HepG2 (cell line): ENCODE results near the gene SLC35B1. TPM values are rescaled to one million over a fixed set of nuclear protein-coding genes. Genes with fewer than 3 reads are reported as not detected.

Source experiments
- AGO1 ChIP-seq: fragments of 200-400 bp; formaldehyde crosslinking; IDR thresholded peaks from 2 replicates; pipeline ENCODE4 v1.6.1; 2017; ENCODE audit warnings: mild to moderate bottlenecking, low read depth, low read length, moderate library complexity; ENCODE audit not compliant: poor library complexity, severe bottlenecking
- ASH2L ChIP-seq: fragments of 300-600, 200-600 bp; sonication (generic); IDR thresholded peaks from 2 replicates; pipeline ENCODE4 v1.7.0; 2017; ENCODE audit warnings: low read depth, mild to moderate bottlenecking, moderate library complexity, mixed read lengths, low read length; ENCODE audit not compliant: insufficient read length
- CCDC6 ChIP-seq: sonication (generic); formaldehyde crosslinking; IDR thresholded peaks from 2 replicates; pipeline ENCODE4 v1.8.1; 2022; ENCODE audit warnings: mild to moderate bottlenecking, missing genetic modification reagents, moderate library complexity
- ELF3 ChIP-seq: IDR thresholded peaks from 2 replicates; pipeline ENCODE4 v1.6.1; 2016; ENCODE audit warnings: missing genetic modification reagents, missing compliant biosample characterization
- HNRNPK ChIP-seq: fragments of 200-400 bp; formaldehyde crosslinking; IDR thresholded peaks from 2 replicates; pipeline ENCODE4 v1.6.1; 2018; ENCODE audit warnings: low read length, low read depth, moderate library complexity, mild to moderate bottlenecking; ENCODE audit not compliant: poor library complexity, severe bottlenecking
- RBM22 ChIP-seq: fragments of 200-400 bp; formaldehyde crosslinking; optimal IDR thresholded peaks from 2 replicates; pipeline ENCODE3; 2017; ENCODE audit warnings: mild to moderate bottlenecking, low read length, moderate library complexity
- WIZ ChIP-seq: sonication (generic); formaldehyde crosslinking; IDR thresholded peaks from 2 replicates; pipeline ENCODE4 v1.5.1; 2020; ENCODE audit warnings: mild to moderate bottlenecking, missing genetic modification reagents
- ZNF264 ChIP-seq: sonication (generic); formaldehyde crosslinking; IDR thresholded peaks from 2 replicates; pipeline ENCODE4 v1.4.0; 2020; ENCODE audit warnings: missing genetic modification reagents
- ZNF317 ChIP-seq: sonication (generic); formaldehyde crosslinking; IDR thresholded peaks from 2 replicates; pipeline ENCODE4 v1.5.0; 2020; ENCODE audit warnings: mild to moderate bottlenecking, missing genetic modification reagents
- ZNF331 ChIP-seq: sonication (generic); formaldehyde crosslinking; IDR thresholded peaks from 2 replicates; pipeline ENCODE4 v1.4.0; 2020; ENCODE audit warnings: missing genetic modification reagents
- ZNF367 ChIP-seq: sonication (generic); formaldehyde crosslinking; IDR thresholded peaks from 2 replicates; pipeline ENCODE4 v1.4.0; 2020; ENCODE audit warnings: missing genetic modification reagents, borderline replicate concordance
- polyA plus RNA-seq, 8 experiments: library from polyadenylated mRNA; depleted of rRNA in 3 of 8; stranded (reverse) in 7 of 8; unstranded in 1 of 8; fragments of >200 nt; fragmentation: Illumina TruSeq in 4 of 8; extraction: Trizol in 4 of 8; gene quantifications; 2 replicates each; pipeline versions ENCODE4 v1.2.1 to v1.2.3, GENCODE V29; 2011 to 2016; ENCODE audit warnings: low read depth in 4 of 8, missing spikeins in 1 of 8, mixed read lengths in 1 of 8; ENCODE audit not compliant: insufficient read depth in 1 of 8
- total RNA-seq, 5 experiments: library from RNA; depleted of rRNA; stranded (reverse); fragments of >200 nt; fragmentation: Illumina TruSeq; extraction: Trizol; gene quantifications; 2 replicates each; pipeline ENCODE4 v1.2.3, GENCODE V29; 2016; ENCODE audit warnings: low read depth in 1 of 5
- TF ChIP-seq, protein P1 (sequence below): sonication (generic); formaldehyde crosslinking; IDR thresholded peaks from 2 replicates; pipeline ENCODE4 v1.4.0; 2020; ENCODE audit warnings: missing genetic modification reagents, borderline replicate concordance
- TF ChIP-seq, protein P2 (sequence below): sonication (generic); formaldehyde crosslinking; IDR thresholded peaks from 2 replicates; pipeline ENCODE4 v1.4.0; 2020; ENCODE audit warnings: mild to moderate bottlenecking, missing genetic modification reagents
- TF ChIP-seq, protein P3 (sequence below): IDR thresholded peaks from 2 replicates; pipeline ENCODE4 v1.6.1; 2016; ENCODE audit warnings: missing biosample characterization, missing genetic modification reagents, low read depth
- TF ChIP-seq, protein P4 (sequence below): sonication (generic); formaldehyde crosslinking; IDR thresholded peaks from 2 replicates; pipeline ENCODE4 v1.4.0; 2020; ENCODE audit warnings: missing genetic modification reagents
- TF ChIP-seq, protein P5 (sequence below): fragments of 450-650 bp; IDR thresholded peaks from 2 replicates; pipeline ENCODE4 v1.6.1; 2016
- TF ChIP-seq, protein P6 (sequence below): sonication (generic); formaldehyde crosslinking; IDR thresholded peaks from 2 replicates; pipeline ENCODE4 v1.8.1; 2023; ENCODE audit warnings: missing genetic modification reagents, inconsistent platforms, borderline replicate concordance

The SLC35B1 gene
- total and polyA plus RNA-seq, 2 of the 13 experiments (the other 11 are each of a cell fraction or from before 2014, with no cell fraction given): 99.6 to 113 TPM

DNA sequence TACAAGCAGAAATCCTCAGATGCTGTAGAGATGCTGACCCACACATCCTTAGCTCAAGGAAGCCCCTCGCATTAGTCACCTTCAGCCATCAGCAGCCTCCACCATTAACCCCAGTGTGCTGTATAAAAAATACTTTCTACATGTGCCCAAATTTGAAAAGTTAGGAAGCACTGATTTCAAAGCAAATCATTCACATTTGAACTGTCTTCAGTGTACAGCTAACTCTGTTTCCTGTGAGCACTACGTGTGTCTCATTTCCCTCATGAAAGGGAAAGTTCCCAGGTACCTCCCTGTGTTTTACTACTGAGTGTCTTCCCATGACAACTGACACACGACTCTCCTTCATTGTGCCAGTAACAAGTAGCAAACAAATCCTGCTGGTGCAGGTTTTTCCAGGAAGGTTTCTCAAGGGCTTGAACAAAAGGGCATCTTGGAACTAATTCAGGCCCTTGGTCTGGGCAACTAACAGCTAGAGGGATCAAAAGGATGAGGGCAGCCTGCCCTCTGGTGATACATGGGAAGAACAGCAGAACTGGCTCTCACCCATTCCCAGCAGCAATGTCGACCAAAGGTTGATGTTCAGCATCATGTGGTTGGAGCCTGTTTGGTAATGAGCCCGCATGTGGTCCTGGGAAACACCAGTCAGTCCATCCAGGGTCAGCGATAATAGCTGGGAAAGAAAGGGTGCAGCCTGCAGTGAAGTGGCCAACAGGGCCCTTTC lies 4.0 kb downstream of the SLC35B1 start (continued):
- TF ChIP-seq, protein P1, sequence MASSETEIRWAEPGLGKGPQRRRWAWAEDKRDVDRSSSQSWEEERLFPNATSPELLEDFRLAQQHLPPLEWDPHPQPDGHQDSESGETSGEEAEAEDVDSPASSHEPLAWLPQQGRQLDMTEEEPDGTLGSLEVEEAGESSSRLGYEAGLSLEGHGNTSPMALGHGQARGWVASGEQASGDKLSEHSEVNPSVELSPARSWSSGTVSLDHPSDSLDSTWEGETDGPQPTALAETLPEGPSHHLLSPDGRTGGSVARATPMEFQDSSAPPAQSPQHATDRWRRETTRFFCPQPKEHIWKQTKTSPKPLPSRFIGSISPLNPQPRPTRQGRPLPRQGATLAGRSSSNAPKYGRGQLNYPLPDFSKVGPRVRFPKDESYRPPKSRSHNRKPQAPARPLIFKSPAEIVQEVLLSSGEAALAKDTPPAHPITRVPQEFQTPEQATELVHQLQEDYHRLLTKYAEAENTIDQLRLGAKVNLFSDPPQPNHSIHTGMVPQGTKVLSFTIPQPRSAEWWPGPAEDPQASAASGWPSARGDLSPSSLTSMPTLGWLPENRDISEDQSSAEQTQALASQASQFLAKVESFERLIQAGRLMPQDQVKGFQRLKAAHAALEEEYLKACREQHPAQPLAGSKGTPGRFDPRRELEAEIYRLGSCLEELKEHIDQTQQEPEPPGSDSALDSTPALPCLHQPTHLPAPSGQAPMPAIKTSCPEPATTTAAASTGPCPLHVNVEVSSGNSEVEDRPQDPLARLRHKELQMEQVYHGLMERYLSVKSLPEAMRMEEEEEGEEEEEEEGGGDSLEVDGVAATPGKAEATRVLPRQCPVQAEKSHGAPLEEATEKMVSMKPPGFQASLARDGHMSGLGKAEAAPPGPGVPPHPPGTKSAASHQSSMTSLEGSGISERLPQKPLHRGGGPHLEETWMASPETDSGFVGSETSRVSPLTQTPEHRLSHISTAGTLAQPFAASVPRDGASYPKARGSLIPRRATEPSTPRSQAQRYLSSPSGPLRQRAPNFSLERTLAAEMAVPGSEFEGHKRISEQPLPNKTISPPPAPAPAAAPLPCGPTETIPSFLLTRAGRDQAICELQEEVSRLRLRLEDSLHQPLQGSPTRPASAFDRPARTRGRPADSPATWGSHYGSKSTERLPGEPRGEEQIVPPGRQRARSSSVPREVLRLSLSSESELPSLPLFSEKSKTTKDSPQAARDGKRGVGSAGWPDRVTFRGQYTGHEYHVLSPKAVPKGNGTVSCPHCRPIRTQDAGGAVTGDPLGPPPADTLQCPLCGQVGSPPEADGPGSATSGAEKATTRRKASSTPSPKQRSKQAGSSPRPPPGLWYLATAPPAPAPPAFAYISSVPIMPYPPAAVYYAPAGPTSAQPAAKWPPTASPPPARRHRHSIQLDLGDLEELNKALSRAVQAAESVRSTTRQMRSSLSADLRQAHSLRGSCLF (CRISPR knock-in tag): no peak
- no peak for TF ChIP-seq ZNF367 (CRISPR knock-in tag)
- TF ChIP-seq RBM22: no peak
- TF ChIP-seq AGO1: no peak
- TF ChIP-seq, protein P2, sequence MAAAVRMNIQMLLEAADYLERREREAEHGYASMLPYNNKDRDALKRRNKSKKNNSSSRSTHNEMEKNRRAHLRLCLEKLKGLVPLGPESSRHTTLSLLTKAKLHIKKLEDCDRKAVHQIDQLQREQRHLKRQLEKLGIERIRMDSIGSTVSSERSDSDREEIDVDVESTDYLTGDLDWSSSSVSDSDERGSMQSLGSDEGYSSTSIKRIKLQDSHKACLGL (CRISPR knock-in tag): no peak
- TF ChIP-seq, protein P3, sequence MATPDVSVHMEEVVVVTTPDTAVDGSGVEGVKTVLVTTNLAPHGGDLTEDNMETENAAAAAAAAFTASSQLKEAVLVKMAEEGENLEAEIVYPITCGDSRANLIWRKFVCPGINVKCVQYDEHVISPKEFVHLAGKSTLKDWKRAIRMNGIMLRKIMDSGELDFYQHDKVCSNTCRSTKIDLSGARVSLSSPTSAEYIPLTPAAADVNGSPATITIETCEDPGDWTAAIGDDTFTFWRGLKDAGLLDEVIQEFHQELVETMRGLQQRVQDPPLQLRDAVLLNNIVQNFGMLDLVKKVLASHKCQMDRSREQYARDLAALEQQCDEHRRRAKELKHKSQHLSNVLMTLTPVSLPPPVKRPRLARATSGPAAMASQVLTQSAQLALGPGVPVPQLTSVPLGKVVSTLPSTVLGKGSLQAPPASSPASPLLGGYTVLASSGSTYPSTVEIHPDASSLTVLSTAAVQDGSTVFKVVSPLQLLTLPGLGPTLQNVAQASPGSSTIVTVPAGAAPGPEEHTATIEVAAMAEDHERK: no peak
- no peak for TF ChIP-seq ZNF264
- TF ChIP-seq, protein P4, sequence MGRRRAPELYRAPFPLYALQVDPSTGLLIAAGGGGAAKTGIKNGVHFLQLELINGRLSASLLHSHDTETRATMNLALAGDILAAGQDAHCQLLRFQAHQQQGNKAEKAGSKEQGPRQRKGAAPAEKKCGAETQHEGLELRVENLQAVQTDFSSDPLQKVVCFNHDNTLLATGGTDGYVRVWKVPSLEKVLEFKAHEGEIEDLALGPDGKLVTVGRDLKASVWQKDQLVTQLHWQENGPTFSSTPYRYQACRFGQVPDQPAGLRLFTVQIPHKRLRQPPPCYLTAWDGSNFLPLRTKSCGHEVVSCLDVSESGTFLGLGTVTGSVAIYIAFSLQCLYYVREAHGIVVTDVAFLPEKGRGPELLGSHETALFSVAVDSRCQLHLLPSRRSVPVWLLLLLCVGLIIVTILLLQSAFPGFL: no peak
- TF ChIP-seq, protein P5, sequence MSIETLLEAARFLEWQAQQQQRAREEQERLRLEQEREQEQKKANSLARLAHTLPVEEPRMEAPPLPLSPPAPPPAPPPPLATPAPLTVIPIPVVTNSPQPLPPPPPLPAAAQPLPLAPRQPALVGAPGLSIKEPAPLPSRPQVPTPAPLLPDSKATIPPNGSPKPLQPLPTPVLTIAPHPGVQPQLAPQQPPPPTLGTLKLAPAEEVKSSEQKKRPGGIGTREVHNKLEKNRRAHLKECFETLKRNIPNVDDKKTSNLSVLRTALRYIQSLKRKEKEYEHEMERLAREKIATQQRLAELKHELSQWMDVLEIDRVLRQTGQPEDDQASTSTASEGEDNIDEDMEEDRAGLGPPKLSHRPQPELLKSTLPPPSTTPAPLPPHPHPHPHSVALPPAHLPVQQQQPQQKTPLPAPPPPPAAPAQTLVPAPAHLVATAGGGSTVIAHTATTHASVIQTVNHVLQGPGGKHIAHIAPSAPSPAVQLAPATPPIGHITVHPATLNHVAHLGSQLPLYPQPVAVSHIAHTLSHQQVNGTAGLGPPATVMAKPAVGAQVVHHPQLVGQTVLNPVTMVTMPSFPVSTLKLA: peak; percentile 69
- no peak for TF ChIP-seq ASH2L
- no peak for TF ChIP-seq CCDC6 (CRISPR knock-in tag)
- TF ChIP-seq ZNF331 (CRISPR knock-in tag): 0 out of 2 replicates have a peak, but pooled peaks have one; percentile 35
- no peak for TF ChIP-seq HNRNPK
- no peak for TF ChIP-seq ZNF317
- TF ChIP-seq ELF3: no peak
- TF ChIP-seq, protein P6, sequence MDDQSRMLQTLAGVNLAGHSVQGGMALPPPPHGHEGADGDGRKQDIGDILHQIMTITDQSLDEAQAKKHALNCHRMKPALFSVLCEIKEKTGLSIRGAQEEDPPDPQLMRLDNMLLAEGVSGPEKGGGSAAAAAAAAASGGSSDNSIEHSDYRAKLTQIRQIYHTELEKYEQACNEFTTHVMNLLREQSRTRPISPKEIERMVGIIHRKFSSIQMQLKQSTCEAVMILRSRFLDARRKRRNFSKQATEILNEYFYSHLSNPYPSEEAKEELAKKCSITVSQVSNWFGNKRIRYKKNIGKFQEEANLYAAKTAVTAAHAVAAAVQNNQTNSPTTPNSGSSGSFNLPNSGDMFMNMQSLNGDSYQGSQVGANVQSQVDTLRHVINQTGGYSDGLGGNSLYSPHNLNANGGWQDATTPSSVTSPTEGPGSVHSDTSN (CRISPR knock-in tag): no peak
- TF ChIP-seq WIZ (CRISPR knock-in tag): no peak
